Activated CD4-positive, alpha-beta T cell treated with anti-CD3 and anti-CD28 coated beads, Interleukin-2, Interleukin-6, amounts not matched to agents 100 ng/mL and 50 ng/mL, durations not matched to agents 16 hours and 8 hours (primary cell): ENCODE data around the gene OTOP2.
"Not testable (repeated sequence)": the region's sequence is repeated elsewhere in the genome, so short reads cannot be mapped to it uniquely, and the experiment has no call there.

Experiments
- DNase-seq: peaks from one replicate; pipeline ENCODE4 v3.0.0-alpha.2; 2020

Gene OTOP2

GRCh38 chr17:74975943-74976342 is 51.9 kb downstream of the OTOP2 start:
- no peak for DNase-seq

DNA sequence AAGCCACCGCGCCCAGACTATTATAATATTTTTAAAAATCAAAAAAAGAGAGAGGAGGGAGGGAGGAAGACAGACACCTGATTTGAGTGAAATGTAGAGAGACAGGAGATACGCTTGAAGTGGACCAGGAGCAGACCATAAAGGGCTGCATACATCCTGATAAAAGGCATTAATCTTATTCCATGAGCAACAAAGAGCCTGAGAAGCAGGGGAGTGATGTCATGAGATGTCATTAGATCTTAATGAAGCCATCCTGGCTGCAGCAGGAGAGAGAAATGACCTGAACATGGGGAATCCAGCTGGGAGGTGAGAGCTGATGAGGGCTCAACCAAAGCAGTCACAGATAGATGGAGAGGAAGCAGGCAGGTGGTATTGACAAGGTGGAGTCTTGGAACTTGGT is 53.7 kb downstream of the OTOP2 start:
- no peak for DNase-seq

DNA sequence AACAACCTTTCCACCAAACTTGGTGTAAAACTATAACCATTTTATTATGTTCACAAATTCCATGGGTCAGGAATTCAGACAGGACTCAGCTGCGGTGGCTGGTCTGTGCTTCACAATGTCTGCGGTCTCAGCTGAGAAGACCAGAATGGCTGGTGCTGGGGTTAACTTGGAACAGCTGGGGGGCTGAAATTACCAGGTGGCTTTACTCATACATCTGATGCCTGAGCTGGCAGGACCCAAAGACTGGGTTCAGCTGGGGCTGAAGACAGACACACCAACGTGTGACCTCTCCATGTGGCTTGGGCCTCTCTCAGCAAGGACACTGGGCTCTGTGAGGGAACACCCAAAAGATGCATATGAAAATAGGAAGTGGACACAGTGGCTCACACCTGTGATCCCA is 54.2 kb downstream of the OTOP2 start:
- no peak for DNase-seq

- DNase-seq, result no peak
Observed at GRCh38 chr17:74979408-74980146, 55.5 kb downstream of the OTOP2 start.

DNA sequence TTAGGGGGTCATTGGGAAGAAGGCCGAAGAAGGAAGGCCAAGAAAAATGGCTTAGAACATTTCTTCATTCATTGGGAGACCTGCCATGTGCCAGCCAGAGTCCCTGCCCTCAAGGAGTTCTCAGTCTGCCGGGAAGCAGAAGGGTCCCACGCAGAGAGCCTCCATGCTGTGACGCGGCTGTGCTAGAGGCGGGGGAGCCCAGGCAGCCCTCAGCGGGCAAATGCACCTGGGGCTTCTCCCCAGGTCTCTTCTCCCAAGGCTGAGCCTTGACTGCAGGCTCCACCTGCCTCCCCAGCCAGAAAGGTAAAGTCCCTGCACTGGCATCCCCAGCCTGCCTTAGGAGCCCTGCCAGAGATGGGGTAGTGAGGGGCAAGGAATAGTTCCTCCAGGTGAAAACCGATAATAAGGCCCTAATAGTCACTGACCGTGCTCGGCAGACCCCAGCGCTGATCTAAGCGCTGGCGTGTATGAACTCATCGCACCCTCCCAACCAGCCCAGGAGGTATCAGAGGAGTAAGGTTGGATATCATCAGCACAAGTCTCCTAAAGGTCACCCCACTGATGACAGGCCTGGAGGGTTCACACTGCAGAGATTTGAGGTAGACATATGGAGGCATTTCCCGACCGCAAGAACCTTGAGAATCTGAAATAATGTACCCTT is 57.4 kb downstream of the OTOP2 start:
- DNase-seq, result no peak

DNA sequence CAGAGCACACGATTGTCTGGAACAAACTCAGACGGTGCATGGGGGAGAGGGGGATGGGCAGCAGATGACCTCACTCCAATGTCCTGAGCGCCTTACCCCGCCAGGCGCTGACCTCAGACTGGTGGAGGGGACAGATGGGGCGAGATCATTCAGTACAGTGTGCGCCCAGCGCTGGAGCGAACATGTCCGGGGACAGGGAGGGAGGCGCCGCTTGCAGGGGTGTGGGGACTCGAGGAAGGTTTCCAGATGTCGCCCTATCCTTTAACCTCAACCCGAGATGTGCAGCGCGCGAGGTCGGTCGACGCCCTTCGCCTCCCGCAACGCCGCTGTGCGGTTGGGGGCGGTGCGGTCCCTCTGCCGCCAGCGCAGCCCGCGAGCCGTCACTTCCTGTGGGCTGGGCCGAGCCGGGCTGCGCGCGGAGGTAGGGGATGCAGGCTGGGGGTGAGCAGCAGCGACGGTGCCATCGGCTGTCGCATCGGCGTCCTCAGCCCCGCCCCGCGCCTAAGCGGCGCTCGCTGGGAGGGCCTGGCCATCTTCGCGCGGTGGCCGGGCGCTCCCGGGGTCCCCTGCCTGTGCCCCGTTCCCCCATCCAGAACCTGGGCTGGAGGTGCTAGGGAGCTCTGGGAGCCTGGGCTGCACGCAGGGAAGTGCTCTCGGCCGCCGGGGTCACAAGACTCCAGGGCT is 58.0 kb downstream of the OTOP2 start:
- peak; percentile 84 for DNase-seq

DNA sequence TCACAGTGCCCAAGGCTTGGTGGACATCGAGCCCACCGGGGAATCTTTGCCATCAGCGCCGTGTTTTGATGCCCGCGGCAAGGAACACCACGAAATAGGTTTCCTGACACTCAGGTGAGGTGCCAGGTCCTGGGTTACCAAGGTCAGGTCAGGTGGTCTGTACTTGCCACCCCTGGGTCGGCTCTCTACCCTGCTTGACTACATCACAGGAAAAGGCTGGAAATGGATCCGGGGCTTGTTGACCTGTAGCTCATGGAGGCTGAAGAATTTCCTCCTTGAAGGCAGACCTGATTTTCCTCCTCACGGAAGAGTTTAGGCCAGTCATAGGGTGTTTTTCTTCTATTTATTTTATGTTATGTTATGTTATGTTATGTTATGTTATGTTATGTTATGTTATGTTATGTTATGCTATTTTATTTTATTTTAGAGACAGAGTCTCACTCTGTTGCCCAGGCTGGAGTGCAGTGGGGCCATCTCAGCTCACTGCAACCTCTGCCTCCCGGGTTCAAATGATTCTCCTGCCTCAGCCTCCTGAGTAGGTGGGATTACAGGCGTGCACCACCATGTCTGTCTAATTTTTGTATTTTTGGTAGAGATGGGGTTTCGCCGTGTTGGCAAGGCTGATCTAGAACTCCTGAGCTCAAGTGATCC is 58.7 kb downstream of the OTOP2 start:
- DNase-seq, result not testable (repeated sequence)
